ENCODE data around the gene TMEM80. TPM values are rescaled to one million over a fixed set of nuclear protein-coding genes. Genes with fewer than 3 reads are reported as not detected.

The TMEM80 gene
- total and polyA plus RNA-seq, 9 of the 15 experiments (the other 6 are each of a cell fraction or from before 2014, with no cell fraction given): 5.1 to 30.1 (median 12.4) TPM

GRCh38 chr11:695538-696248 lies at the start of gene TMEM80 (continued):
- peak; percentile 77; the same call in 1 of the 2 replicates for TF ChIP-seq E2F5 (CRISPR knock-in tag; IDR thresholded peaks at IDR 0.05)
- TF ChIP-seq FOXJ2 (tag; IDR thresholded peaks at IDR 0.05): no peak
- no peak for TF ChIP-seq ZMIZ1 (IDR thresholded peaks at IDR 0.05; ENCODE audit: low read depth in 2 of 2, low read length in 2 of 2)
- TF ChIP-seq RNF2 (IDR thresholded peaks at IDR 0.05): no peak
- TF ChIP-seq RBM22 (IDR thresholded peaks at IDR 0.05; ENCODE audit: low read depth, low read length, poor library complexity, severe bottlenecking): peak; percentile 56
- no peak; the same call in 1 of the 2 replicates for TF ChIP-seq ATF4 (CRISPR knock-in tag; IDR thresholded peaks at IDR 0.05)
- peak; percentile 71 for TF ChIP-seq U2AF1 (optimal IDR thresholded peaks at IDR 0.05; ENCODE audit: low read depth, low read length)
- TF ChIP-seq TRIM28 (IDR thresholded peaks at IDR 0.05): no peak
- no peak for TF ChIP-seq ZNF511 (CRISPR knock-in tag; IDR thresholded peaks at IDR 0.05)
- TF ChIP-seq KDM5B (IDR thresholded peaks at IDR 0.05; ENCODE audit: insufficient replicate concordance, low read depth, low read length): peak; percentile 59
- TF ChIP-seq EP300 (IDR thresholded peaks at IDR 0.05; ENCODE audit: low read length): no peak
- no peak for TF ChIP-seq ZBED1 (IDR thresholded peaks at IDR 0.05)
- no peak for TF ChIP-seq ZBTB49 (CRISPR knock-in tag; IDR thresholded peaks at IDR 0.05; ENCODE audit: borderline replicate concordance)
- TF ChIP-seq SAFB (IDR thresholded peaks at IDR 0.05; ENCODE audit: borderline replicate concordance, low read depth, low read length): peak; percentile 63
- TF ChIP-seq TCF15 (CRISPR knock-in tag; IDR thresholded peaks at IDR 0.05): no peak
- no peak for TF ChIP-seq SOX6 (IDR thresholded peaks at IDR 0.05)
- TF ChIP-seq ZNF24 (IDR thresholded peaks at IDR 0.05): no peak
- TF ChIP-seq ZNF175 (CRISPR knock-in tag; IDR thresholded peaks at IDR 0.05; ENCODE audit: low read depth): no peak
- TF ChIP-seq MAFF (IDR thresholded peaks at IDR 0.05; ENCODE audit: low read length): no peak
